Fibroblast of lung (primary cell): Measurements from ENCODE around the gene CDC25C.

Experiments
- CTCF ChIP-seq, 2 donors: IDR thresholded peaks in 1 of 2; conservative IDR thresholded peaks in 1 of 2; 1 replicate in 1 of 2; 2 replicates in 1 of 2; pipeline ENCODE4 v1.5.1; 2011 to 2012; ENCODE audit warnings: low read length in 2 of 2, control low read depth in 1 of 2, inconsistent platforms in 1 of 2, low read depth in 1 of 2, mild to moderate bottlenecking in 1 of 2
- EZH2 ChIP-seq: IDR thresholded peaks from 2 replicates; pipeline ENCODE4 v1.5.1; 2012; ENCODE audit warnings: low read length, control low read depth, mild to moderate bottlenecking; ENCODE audit errors: missing control alignments

GRCh38 chr5:138264183-138264582 lies 67.4 kb downstream of the CDC25C start:
- TF ChIP-seq CTCF (conservative IDR thresholded peaks at IDR 0.05 in 1 of 2, IDR thresholded peaks at IDR 0.05 in 1 of 2; ENCODE audit: low read depth in 1 of 2, low read length in 2 of 2) (no peak), EZH2 (no peak)
